Mesenchymal stem cell (in vitro differentiated cells and primary cell): ENCODE data around the gene CHST12.

ENCODE experiments used
- DNase-seq: peaks from one replicate; pipeline ENCODE4 v3.0.0-alpha.2; 2013
- H2AFZ ChIP-seq: one replicate; pipeline ENCODE4 v1.6.1; 2013; ENCODE audit warnings: low read depth, mild to moderate bottlenecking, control low read depth, inconsistent platforms, low read length, moderate library complexity
- H2AK5ac ChIP-seq: 2 replicates; pipeline ENCODE4 v1.6.1; 2013; ENCODE audit warnings: low read length, moderate library complexity, mild to moderate bottlenecking, inconsistent platforms; ENCODE audit not compliant: severe bottlenecking
- H2BK120ac ChIP-seq: one replicate; pipeline ENCODE4 v1.6.1; 2013; ENCODE audit warnings: low read depth, mild to moderate bottlenecking, inconsistent platforms, low read length, moderate library complexity
- H2BK12ac ChIP-seq, 2 experiments: one replicate each; pipeline ENCODE4 v1.6.1; 2013; ENCODE audit warnings: inconsistent platforms in 2 of 2, low read length in 2 of 2, mild to moderate bottlenecking in 2 of 2, moderate library complexity in 2 of 2, control low read depth in 1 of 2
- H2BK15ac ChIP-seq: one replicate; pipeline ENCODE4 v1.6.1; 2013; ENCODE audit warnings: mild to moderate bottlenecking, low read depth, inconsistent platforms; ENCODE audit not compliant: poor library complexity, severe bottlenecking
- H2BK5ac ChIP-seq: 2 replicates; pipeline ENCODE4 v1.6.1; 2013; ENCODE audit warnings: low read depth, mild to moderate bottlenecking, low read length, control low read depth, inconsistent platforms; ENCODE audit not compliant: poor library complexity, severe bottlenecking
- H3K14ac ChIP-seq, 2 experiments: one replicate each; pipeline ENCODE4 v1.6.1; 2013; ENCODE audit warnings: inconsistent platforms in 2 of 2, low read length in 2 of 2, control low read depth in 1 of 2, mild to moderate bottlenecking in 1 of 2, moderate library complexity in 1 of 2
- H3K18ac ChIP-seq, 2 experiments: one replicate each; pipeline ENCODE4 v1.6.1; 2013; ENCODE audit warnings: inconsistent platforms in 2 of 2, low read length in 2 of 2, control low read depth in 1 of 2, low read depth in 1 of 2, mild to moderate bottlenecking in 1 of 2
- H3K23ac ChIP-seq, 2 experiments: one replicate each; pipeline ENCODE4 v1.6.1; 2013; ENCODE audit warnings: inconsistent platforms in 2 of 2, low read length in 2 of 2, mild to moderate bottlenecking in 2 of 2, moderate library complexity in 2 of 2, control low read depth in 1 of 2
- H3K27ac ChIP-seq: 2 replicates; pipeline ENCODE4 v1.5.1; 2013; ENCODE audit warnings: mild to moderate bottlenecking, moderate library complexity, low read length, control low read depth, inconsistent platforms; ENCODE audit not compliant: poor library complexity, severe bottlenecking
- H3K27me3 ChIP-seq, 2 experiments: 2 replicates each; pipeline versions ENCODE4 v1.6.1 to v1.7.0; 2013; ENCODE audit warnings: low read length in 2 of 2, mild to moderate bottlenecking in 2 of 2, moderate library complexity in 2 of 2, control low read depth in 1 of 2, inconsistent platforms in 1 of 2; ENCODE audit not compliant: control insufficient read depth in 1 of 2, insufficient read depth in 1 of 2
- H3K36me3 ChIP-seq, 2 experiments: 2 replicates each; pipeline versions ENCODE4 v1.6.1 to v1.7.0; 2013; ENCODE audit warnings: low read length in 2 of 2, control low read depth in 1 of 2, inconsistent platforms in 1 of 2, low read depth in 1 of 2, mild to moderate bottlenecking in 1 of 2; ENCODE audit not compliant: insufficient read depth in 2 of 2, control insufficient read depth in 1 of 2
- H3K4ac ChIP-seq, 2 experiments: one replicate each; pipeline ENCODE4 v1.6.1; 2013; ENCODE audit warnings: inconsistent platforms in 2 of 2, low read length in 2 of 2, mild to moderate bottlenecking in 2 of 2, moderate library complexity in 2 of 2, control low read depth in 1 of 2, low read depth in 1 of 2
- H3K4me1 ChIP-seq: 2 replicates; pipeline ENCODE4 v1.6.1; 2013; ENCODE audit warnings: low read depth, low read length, control low read depth; ENCODE audit not compliant: control insufficient read depth, insufficient read depth
- H3K4me2 ChIP-seq: 2 replicates; pipeline ENCODE4 v1.6.1; 2013; ENCODE audit warnings: low read length, mild to moderate bottlenecking, inconsistent platforms; ENCODE audit not compliant: poor library complexity, severe bottlenecking
- H3K4me3 ChIP-seq, 2 experiments: 2 replicates each; pipeline versions ENCODE4 v1.5.1 to v1.7.0; 2013; ENCODE audit warnings: low read length in 2 of 2, mild to moderate bottlenecking in 2 of 2, control low read depth in 1 of 2, low read depth in 1 of 2; ENCODE audit not compliant: insufficient read depth in 1 of 2
- H3K79me1 ChIP-seq: replicated peaks from 2 replicates; pipeline ENCODE4 v1.6.1; 2013; ENCODE audit warnings: mild to moderate bottlenecking, control low read depth, low read length, inconsistent platforms; ENCODE audit not compliant: poor library complexity, severe bottlenecking
- H3K9ac ChIP-seq: 2 replicates; pipeline ENCODE4 v1.7.0; 2013; ENCODE audit warnings: mild to moderate bottlenecking, low read length, moderate library complexity
- H3K9me3 ChIP-seq: 2 replicates; pipeline ENCODE4 v1.7.0; 2013; ENCODE audit warnings: mild to moderate bottlenecking, low read length; ENCODE audit not compliant: control insufficient read depth
- H4K8ac ChIP-seq: one replicate; pipeline ENCODE4 v1.6.1; 2013; ENCODE audit warnings: inconsistent platforms, mild to moderate bottlenecking, low read length, moderate library complexity
- H4K91ac ChIP-seq: one replicate; pipeline ENCODE4 v1.6.1; 2013; ENCODE audit warnings: mild to moderate bottlenecking, low read length, inconsistent platforms
- whole genome bisulfite sequencing: methylation state at CpG from one replicate; pipeline ENCODE4 v1.1.7; 2013; ENCODE audit warnings: mixed read lengths; 5-methylcytosine and 5-hydroxymethylcytosine counted together

Gene CHST12

GRCh38 chr7:2495418-2496299 lies 92.2 kb downstream of the CHST12 start:
- no peak overlapping the region for H3K14ac ChIP-seq
- H3K4ac ChIP-seq: no peak overlapping the region
- peaks cover 0 to 38% of the 10 kb centered on the region in 2 experiments for H3K27me3 ChIP-seq
- H3K36me3 ChIP-seq: no peaks in the 10 kb centered on the region
- H3K4me1 ChIP-seq: peaks cover 19% of the 10 kb centered on the region
- no peak overlapping the region for H3K18ac ChIP-seq
- no peak overlapping the region for H3K23ac ChIP-seq
- no peak overlapping the region for H2BK15ac ChIP-seq
- H2AFZ ChIP-seq: no peak overlapping the region
- no peak overlapping the region for H2BK5ac ChIP-seq
- no peak overlapping the region for H4K91ac ChIP-seq
- no peak for DNase-seq
- H3K9ac ChIP-seq: no peak overlapping the region
- H3K4me2 ChIP-seq: no peak overlapping the region
- 65% methylated on average over 17 of the region's 25 CpGs for WGBS
- H2AK5ac ChIP-seq: no peak overlapping the region
- no peak overlapping the region for H2BK12ac ChIP-seq
- no peaks in the 10 kb centered on the region for H3K9me3 ChIP-seq
- no peak overlapping the region for H2BK120ac ChIP-seq
- H3K79me1 ChIP-seq: no peaks in the 10 kb centered on the region
- H4K8ac ChIP-seq: no peak overlapping the region
- H3K4me3 ChIP-seq: no peak overlapping the region
- H3K27ac ChIP-seq: no peak overlapping the region

- Histone ChIP-seq H4K91ac (no peak overlapping the region), H3K79me1 (no peaks in the 10 kb centered on the region), H2BK15ac (no peak overlapping the region), H2BK5ac (no peak overlapping the region), H3K4me3 (no peak overlapping the region), H3K14ac (no peak overlapping the region), H3K36me3 (no peaks in the 10 kb centered on the region), H3K18ac (no peak overlapping the region), H3K27ac (no peak overlapping the region), H3K4ac (no peak overlapping the region), H3K4me1 (peaks cover 19% of the 10 kb centered on the region), H3K4me2 (no peak overlapping the region), H2AK5ac (no peak overlapping the region), H2AFZ (no peak overlapping the region), H2BK120ac (no peak overlapping the region), H3K27me3 (peaks cover 0 to 38% of the 10 kb centered on the region in 2 experiments), H4K8ac (no peak overlapping the region), H3K23ac (no peak overlapping the region), H3K9ac (no peak overlapping the region), H2BK12ac (no peak overlapping the region), H3K9me3 (no peaks in the 10 kb centered on the region)
- no peak for DNase-seq
- 87% methylated on average over 9 of the region's 9 CpGs for WGBS
Measured at GRCh38 chr7:2496375-2496774, 93.0 kb downstream of the CHST12 start.

DNA sequence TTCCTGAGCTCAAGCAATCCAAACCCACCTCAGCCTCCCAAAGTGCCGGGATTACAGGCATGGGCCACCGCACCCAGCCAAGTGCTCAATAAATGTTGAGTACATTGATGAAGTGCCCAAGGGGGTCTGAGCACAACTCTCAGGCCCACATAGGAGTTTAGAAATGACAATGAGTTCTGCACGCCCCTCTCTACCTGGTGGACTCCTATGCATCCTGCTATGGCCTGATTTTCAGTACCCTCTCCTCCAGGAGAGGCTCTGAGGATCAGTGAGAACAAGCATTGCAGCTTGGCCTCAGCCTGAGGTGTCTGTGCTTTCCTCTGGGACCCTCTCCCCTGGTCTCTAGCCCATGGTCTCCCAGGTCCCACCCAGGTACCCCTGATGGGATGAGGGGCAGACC lies 93.7 kb downstream of the CHST12 start:
- Histone ChIP-seq H3K79me1 (no peaks in the 10 kb centered on the region), H3K4me2 (no peak overlapping the region), H3K23ac (no peak overlapping the region), H3K27me3 (peaks cover 0 to 43% of the 10 kb centered on the region in 2 experiments), H3K4me3 (no peak overlapping the region), H3K4me1 (peaks cover 19% of the 10 kb centered on the region), H3K36me3 (no peaks in the 10 kb centered on the region), H4K91ac (no peak overlapping the region), H2AFZ (no peak overlapping the region), H3K27ac (no peak overlapping the region), H2BK5ac (no peak overlapping the region), H3K4ac (no peak overlapping the region), H3K9ac (no peak overlapping the region), H2BK12ac (no peak overlapping the region), H4K8ac (no peak overlapping the region), H3K14ac (no peak overlapping the region), H3K18ac (no peak overlapping the region), H2BK120ac (no peak overlapping the region), H2AK5ac (no peak overlapping the region), H2BK15ac (no peak overlapping the region), H3K9me3 (no peaks in the 10 kb centered on the region)
- DNase-seq: no peak
- 96% methylated on average over 3 of the region's 3 CpGs for WGBS

DNA sequence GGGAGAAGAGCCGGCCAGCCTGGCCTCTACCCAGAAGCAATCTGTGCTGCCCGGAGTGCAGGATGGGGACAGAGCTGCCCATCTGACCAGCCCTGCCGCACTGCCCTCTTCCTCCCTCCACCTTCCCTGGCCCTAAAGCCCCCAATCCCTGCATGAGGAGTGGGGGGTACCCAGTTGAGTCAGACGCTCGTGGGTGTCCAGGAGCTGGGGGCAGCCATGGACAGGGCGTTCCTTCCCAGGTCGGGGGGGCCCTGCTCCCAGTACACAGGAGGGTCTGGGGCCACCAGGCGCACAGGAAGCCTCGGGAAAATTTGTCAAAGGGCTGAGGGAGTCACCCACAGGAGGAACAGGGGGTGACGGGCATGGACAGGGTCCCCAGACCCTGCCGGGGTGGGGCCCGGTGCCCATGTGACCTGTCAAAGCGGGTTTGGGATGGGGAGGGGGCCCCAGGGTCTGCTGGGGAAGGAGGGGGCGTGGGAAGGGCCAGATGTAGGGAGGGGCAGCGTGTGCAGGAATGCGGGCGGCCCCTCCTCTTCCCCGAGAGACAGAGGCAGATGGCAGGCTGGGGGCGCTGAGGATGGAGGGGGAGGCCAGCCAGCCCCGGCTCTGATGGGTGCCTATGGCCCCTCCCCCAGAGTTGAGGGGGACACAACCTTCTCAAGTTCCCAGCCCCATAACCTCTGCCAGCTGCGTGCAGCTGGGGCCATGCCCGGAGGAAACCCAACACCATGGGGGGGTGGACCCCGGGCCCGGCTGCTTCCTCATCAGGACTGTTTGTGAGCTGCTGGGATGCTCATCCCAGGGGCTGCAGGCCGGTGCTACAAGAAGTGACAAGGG lies 94.3 kb downstream of the CHST12 start:
- no peak overlapping the region for H3K4me2 ChIP-seq
- no peak overlapping the region for H2BK15ac ChIP-seq
- H2BK12ac ChIP-seq: no peak overlapping the region
- H2AFZ ChIP-seq: no peak overlapping the region
- no peaks in the 10 kb centered on the region for H3K79me1 ChIP-seq
- no peak for DNase-seq
- no peak overlapping the region for H2AK5ac ChIP-seq
- no peak overlapping the region for H3K27ac ChIP-seq
- no peak overlapping the region for H4K91ac ChIP-seq
- H3K14ac ChIP-seq: no peak overlapping the region
- H3K9me3 ChIP-seq: no peaks in the 10 kb centered on the region
- no peak overlapping the region for H3K4me3 ChIP-seq
- H2BK5ac ChIP-seq: no peak overlapping the region
- WGBS: 65% methylated on average over 25 of the region's 25 CpGs
- H3K18ac ChIP-seq: no peak overlapping the region
- no peak overlapping the region for H4K8ac ChIP-seq
- H3K4ac ChIP-seq: no peak overlapping the region
- no peak overlapping the region for H3K9ac ChIP-seq
- peaks cover 0 to 47% of the 10 kb centered on the region in 2 experiments for H3K27me3 ChIP-seq
- no peak overlapping the region for H3K23ac ChIP-seq
- peaks cover 22% of the 10 kb centered on the region for H3K4me1 ChIP-seq
- H2BK120ac ChIP-seq: no peak overlapping the region
- no peaks in the 10 kb centered on the region for H3K36me3 ChIP-seq
